Memory B cell (primary cell): ENCODE data around the gene ALK.

Source experiments
- ATAC-seq: fragments of 150-1000 bp; cut with Tn5 transposase; 2 replicates; pipeline ENCODE4 v1.10.0; 2021; ENCODE audit warnings: low read depth, mild to moderate bottlenecking, moderate library complexity
- DNase-seq, 2 donors: peaks; one replicate each; pipeline ENCODE4 v3.0.0; 2022; ENCODE audit warnings: low spot score in 2 of 2
- H3K27ac Mint-ChIP-seq: one replicate; pipeline ENCODE4 v1.8.0; 2022; ENCODE audit warnings: mild to moderate bottlenecking, moderate library complexity, mixed read lengths
- H3K27me3 Mint-ChIP-seq: one replicate; pipeline ENCODE4 v1.8.0; 2022; ENCODE audit warnings: mixed read lengths
- H3K36me3 Mint-ChIP-seq: one replicate; pipeline ENCODE4 v1.8.0; 2022; ENCODE audit warnings: mild to moderate bottlenecking, mixed read lengths
- H3K4me1 Mint-ChIP-seq: one replicate; pipeline ENCODE4 v1.8.0; 2022; ENCODE audit warnings: mixed read lengths
- H3K4me3 Mint-ChIP-seq: one replicate; pipeline ENCODE4 v1.8.0; 2022; ENCODE audit warnings: mild to moderate bottlenecking, moderate library complexity, mixed read lengths
- H3K9me3 Mint-ChIP-seq: one replicate; pipeline ENCODE4 v1.8.0; 2022; ENCODE audit warnings: mixed read lengths

Gene ALK

DNA sequence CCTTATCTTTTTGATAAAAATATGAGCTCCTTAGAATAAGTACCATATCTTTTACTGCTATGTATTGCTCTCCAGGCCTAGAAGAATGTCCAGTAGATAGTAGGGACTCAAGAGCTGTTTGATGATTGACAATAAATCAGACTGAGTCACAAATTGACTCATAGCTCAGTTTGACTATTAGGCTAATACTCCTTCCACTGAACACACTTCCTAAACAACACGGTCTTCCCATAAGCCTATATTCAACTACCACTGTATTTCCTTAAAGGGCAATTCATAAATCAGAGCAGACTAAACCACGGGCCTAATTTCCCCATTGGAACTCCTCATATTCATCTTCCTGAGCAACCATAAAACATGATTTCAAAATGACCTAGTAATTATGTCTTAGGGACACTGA is 258.5 kb downstream of the ALK start:
- Mint-ChIP-seq H3K9me3 (no peaks in the 10 kb centered on the region), H3K27me3 (peaks cover 2% of the 10 kb centered on the region), H3K4me3 (no peak overlapping the region), H3K27ac (no peak overlapping the region), H3K36me3 (no peaks in the 10 kb centered on the region), H3K4me1 (no peaks in the 10 kb centered on the region)
- ATAC-seq, result no peak
- no peak for DNase-seq

DNA sequence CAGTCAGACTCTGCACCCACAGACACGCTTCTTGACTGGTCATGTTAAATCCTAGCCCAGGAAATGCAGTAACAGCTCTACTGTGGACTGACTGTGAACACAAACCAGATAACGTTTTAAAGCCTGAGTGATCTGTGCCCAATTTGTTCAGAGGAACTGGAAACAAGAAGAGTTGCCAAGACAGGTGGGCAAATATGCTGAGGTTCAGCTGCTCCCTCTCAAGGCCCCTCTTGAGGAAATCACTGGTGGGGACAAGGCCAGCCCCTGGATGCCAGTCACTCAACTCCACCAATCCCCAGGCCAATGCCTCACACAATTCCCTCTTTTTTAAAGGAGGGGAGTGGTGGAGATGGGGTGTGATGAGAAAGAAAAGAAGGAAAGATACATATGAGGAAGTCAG is 261.2 kb downstream of the ALK start:
- Mint-ChIP-seq H3K9me3 (no peaks in the 10 kb centered on the region), H3K36me3 (no peaks in the 10 kb centered on the region), H3K27ac (no peak overlapping the region), H3K27me3 (peaks cover 2% of the 10 kb centered on the region), H3K4me3 (no peak overlapping the region), H3K4me1 (no peaks in the 10 kb centered on the region)
- no peak for ATAC-seq
- DNase-seq, result no peak

DNA sequence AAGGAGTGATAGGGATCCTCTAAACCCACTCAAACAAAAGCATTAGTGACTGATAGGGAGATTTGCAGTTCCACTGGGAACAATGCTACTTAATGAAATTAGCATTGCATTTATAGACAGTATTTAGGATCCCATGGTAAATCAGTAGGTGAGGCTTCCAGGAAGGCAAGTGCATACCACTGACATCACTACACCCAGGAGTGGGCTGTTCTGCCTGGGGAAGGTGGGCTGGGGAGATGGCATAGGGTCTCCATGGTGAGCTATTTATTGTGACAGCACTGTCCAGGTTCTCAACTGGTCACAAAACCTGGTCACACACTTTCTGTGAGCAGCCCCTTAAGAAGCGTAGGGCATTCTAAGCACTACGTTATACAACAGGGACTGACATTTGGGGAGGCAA is 262.2 kb downstream of the ALK start:
- Mint-ChIP-seq H3K36me3 (no peaks in the 10 kb centered on the region), H3K9me3 (no peaks in the 10 kb centered on the region), H3K27ac (no peak overlapping the region), H3K4me3 (no peak overlapping the region), H3K4me1 (no peaks in the 10 kb centered on the region), H3K27me3 (peaks cover 2% of the 10 kb centered on the region)
- ATAC-seq, result no peak
- DNase-seq, result no peak

DNA sequence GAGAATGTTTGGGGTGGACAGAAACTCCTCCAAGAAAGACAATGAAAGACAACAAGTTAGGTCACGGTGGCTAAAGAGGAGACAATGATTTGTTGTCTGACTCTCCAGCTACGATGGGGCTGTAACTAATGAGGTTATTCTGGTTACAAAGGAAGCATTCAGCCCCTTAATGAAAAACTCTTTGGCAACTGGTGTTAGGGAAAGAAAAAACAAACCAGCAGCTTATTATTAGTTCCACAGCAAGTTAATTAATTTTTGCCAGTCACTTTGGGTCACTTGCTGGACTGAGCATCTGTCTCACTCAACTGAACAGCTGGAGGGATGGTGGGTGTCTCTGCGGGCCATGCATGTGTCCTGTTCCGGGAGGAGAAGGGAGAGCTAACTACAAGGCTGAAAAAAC is 263.7 kb downstream of the ALK start:
- no peaks in the 10 kb centered on the region for H3K4me1 Mint-ChIP-seq
- H3K36me3 Mint-ChIP-seq, result no peaks in the 10 kb centered on the region
- DNase-seq (no peak), ATAC-seq (no peak)
- peaks cover 4% of the 10 kb centered on the region for H3K27me3 Mint-ChIP-seq
- H3K27ac Mint-ChIP-seq, result no peak overlapping the region
- no peak overlapping the region for H3K4me3 Mint-ChIP-seq
- H3K9me3 Mint-ChIP-seq, result no peaks in the 10 kb centered on the region

DNA sequence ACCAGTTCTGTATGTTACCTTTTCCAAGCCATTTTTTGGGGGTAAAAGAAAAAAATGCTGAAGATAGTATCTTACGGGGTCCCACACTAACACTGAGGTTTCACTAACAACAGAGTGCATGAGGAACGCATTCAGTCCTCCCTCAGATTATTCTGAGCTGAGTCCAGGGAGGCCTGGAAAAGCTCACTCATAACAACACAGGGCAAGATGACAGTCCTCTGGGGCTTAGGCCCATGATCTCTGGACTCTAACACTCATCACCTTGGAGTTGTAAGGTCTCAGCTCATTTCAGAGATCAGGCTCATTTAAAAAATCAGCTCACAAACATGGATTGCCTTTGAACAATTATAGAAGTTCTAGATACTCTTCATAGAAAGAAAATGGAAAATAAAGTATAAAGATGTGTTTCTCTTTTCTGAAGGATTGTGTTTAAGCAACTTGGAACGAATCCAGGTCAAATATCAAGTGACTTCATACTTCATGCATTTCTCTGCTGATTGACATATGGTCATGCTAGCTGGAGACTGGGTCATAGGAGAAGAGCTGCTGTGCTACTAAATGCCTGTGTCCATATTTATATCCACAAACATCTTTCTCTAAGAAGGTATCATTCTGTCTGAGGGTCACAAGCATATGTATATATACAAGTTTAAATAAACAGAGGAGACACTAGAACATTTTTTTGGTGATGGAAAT is 265.8 kb downstream of the ALK start:
- no peak for ATAC-seq
- no peaks in the 10 kb centered on the region for H3K4me1 Mint-ChIP-seq
- no peaks in the 10 kb centered on the region for H3K36me3 Mint-ChIP-seq
- H3K27ac Mint-ChIP-seq, result no peak overlapping the region
- peaks cover 4% of the 10 kb centered on the region for H3K27me3 Mint-ChIP-seq
- H3K9me3 Mint-ChIP-seq, result no peaks in the 10 kb centered on the region
- DNase-seq, result no peak
- H3K4me3 Mint-ChIP-seq, result no peak overlapping the region

DNA sequence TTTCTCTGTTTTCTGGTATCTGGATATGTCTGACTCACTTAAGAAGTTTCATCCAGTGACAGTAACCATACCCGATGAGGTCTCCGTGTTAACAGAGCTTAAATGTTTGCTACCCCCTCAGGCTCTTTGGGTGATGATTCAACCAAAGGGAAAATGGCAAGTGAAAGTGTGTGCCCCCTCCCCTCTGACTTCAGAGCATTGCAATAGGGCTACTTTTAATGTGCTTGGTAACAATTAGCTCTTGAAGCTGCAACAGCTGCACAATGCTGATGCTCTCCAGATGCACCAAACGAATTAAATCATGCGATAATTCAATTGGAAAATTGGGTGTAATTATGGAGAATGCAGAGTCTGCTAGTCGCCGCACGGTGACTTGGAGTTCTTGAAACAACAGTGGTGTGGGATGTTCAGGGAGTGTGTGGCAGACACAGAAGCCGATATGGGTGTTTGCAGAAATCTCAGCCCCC is 270.7 kb downstream of the ALK start:
- no peak overlapping the region for H3K27ac Mint-ChIP-seq
- H3K4me3 Mint-ChIP-seq, result no peak overlapping the region
- no peaks in the 10 kb centered on the region for H3K4me1 Mint-ChIP-seq
- peaks cover 12% of the 10 kb centered on the region for H3K9me3 Mint-ChIP-seq
- H3K36me3 Mint-ChIP-seq, result no peaks in the 10 kb centered on the region
- DNase-seq (no peak), ATAC-seq (no peak)
- peaks cover 5% of the 10 kb centered on the region for H3K27me3 Mint-ChIP-seq

DNA sequence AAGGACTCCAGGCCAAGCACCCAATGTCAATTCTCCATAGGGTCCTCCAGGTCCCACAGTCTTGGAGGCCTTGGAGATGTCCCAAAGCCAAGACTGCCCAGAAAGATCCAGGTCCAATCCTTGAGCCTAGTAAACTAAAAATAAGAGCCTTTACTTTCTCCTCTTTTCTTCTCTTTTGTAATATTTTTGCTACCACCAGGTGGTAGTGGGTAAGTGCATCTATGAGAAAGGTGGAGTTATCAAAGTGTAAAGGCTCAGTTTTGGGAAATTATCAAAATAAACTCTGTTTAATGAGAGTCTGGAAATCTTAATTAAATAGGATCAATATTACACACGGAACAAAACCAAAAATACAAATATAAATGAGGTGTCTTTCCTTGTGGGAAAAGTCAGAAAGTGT is 276.4 kb downstream of the ALK start:
- Mint-ChIP-seq H3K4me3 (no peak overlapping the region), H3K36me3 (no peaks in the 10 kb centered on the region), H3K4me1 (no peaks in the 10 kb centered on the region), H3K9me3 (peaks cover 13% of the 10 kb centered on the region), H3K27me3 (peaks cover 6% of the 10 kb centered on the region), H3K27ac (no peak overlapping the region)
- ATAC-seq (no peak), DNase-seq (no peak)

DNA sequence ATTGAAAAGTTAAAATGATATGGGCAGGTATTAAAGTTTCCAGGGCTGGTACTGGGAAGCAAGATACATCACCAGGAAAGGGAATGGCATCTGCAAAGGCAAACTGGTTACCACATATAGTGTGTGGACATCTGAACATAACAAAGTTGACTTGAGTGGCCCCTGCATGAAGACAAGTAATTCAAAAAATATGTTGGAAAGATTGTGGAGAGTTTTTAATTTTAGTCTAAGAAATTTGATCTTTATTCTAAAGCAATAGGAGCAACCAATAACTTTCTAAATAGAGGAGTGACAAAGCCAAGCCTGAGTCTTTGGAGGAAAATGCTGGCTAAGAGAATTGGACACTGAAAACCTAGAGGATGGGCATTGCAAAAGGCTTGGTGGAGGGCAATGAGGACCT is 278.2 kb downstream of the ALK start:
- H3K4me3 Mint-ChIP-seq, result no peak overlapping the region
- H3K27me3 Mint-ChIP-seq, result peaks cover 6% of the 10 kb centered on the region
- H3K27ac Mint-ChIP-seq, result no peak overlapping the region
- no peak for ATAC-seq
- H3K36me3 Mint-ChIP-seq, result no peaks in the 10 kb centered on the region
- H3K9me3 Mint-ChIP-seq, result peaks cover 6% of the 10 kb centered on the region
- DNase-seq, result no peak
- no peaks in the 10 kb centered on the region for H3K4me1 Mint-ChIP-seq

DNA sequence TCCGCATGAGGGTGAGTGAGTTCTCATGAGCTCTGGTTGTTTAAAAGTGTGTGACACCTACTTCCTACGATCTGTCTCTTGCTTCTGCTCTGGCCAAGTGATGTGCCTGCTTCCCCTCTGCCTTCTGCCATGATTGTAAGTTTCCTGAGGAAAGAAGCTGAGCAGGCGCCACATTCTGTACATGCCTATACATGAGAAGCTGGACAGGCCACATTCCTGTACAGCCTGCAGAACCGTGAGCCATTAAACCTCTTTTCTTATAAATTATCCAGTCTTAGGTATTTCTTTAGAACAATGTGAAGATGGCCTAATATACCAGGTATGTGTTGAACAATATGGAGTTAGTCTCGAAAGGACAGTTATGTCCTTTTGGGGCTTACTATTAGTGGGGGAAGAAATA is 281.0 kb downstream of the ALK start:
- Mint-ChIP-seq H3K9me3 (peaks cover 2% of the 10 kb centered on the region), H3K4me1 (no peaks in the 10 kb centered on the region), H3K27me3 (peaks cover 4% of the 10 kb centered on the region), H3K36me3 (no peaks in the 10 kb centered on the region), H3K27ac (no peak overlapping the region), H3K4me3 (no peak overlapping the region)
- DNase-seq, result no peak
- ATAC-seq, result no peak

DNA sequence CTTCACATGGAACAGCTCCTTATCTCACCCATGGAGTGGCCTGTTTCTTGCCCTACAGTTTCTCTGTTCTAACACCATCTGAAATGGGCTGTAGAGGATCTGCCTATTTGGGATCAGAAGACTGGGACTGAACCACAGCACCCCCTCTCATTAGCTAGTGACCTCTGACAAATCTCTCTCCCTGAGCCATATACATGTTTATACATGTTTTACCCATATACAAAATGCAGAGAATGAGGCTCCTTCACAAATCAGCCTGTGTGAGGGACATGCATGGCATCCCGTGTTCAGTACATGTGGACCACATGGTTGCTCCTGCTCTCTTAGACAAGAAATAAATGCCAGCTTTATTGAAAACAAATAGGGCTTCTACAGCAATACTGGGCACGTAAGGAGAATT is 282.7 kb downstream of the ALK start:
- Mint-ChIP-seq H3K4me3 (no peak overlapping the region), H3K4me1 (no peaks in the 10 kb centered on the region), H3K9me3 (peaks cover 2% of the 10 kb centered on the region), H3K27ac (no peak overlapping the region), H3K36me3 (no peaks in the 10 kb centered on the region), H3K27me3 (peaks cover 6% of the 10 kb centered on the region)
- ATAC-seq (no peak), DNase-seq (no peak)

DNA sequence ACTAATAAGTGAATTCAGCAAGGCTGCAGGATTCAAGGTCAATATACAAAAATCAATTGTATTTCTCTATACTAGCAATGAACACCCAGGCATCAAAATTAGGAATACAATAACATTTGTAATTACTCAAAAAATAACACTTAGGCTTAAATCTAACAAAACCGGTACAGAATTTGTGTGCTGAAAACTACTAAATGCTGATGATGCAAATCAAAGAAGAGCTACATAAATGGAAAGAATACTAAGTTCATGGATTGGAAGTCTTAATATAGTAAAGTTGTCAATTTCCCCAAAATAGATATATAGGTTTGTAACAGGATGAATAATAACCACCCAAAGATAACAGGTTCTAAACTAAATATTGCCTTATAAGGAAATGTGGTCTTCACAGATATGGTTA is 286.5 kb downstream of the ALK start:
- H3K36me3 Mint-ChIP-seq, result no peaks in the 10 kb centered on the region
- DNase-seq, result no peak
- H3K27ac Mint-ChIP-seq, result no peak overlapping the region
- no peaks in the 10 kb centered on the region for H3K4me1 Mint-ChIP-seq
- H3K9me3 Mint-ChIP-seq, result peaks cover 1% of the 10 kb centered on the region
- no peak for ATAC-seq
- no peak overlapping the region for H3K4me3 Mint-ChIP-seq
- peaks cover 8% of the 10 kb centered on the region for H3K27me3 Mint-ChIP-seq

DNA sequence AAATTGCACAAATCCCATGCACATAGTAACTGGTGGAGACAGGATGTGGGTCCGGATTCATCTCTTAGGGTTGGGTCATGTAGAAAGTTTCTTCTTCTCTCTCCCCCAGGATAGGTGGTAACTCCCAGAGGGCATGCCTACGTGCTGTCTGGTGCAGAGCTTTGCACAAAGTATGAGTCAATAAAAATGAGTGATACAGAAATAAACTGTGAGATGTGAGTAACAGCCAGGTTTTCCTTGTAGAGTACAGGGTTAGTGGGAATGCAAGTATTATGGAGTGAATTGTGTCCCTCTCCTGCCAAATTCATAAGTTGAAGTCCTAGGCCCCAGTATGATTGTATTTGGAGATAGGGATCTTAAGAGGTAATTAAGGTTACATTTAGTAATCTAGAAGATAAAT is 289.4 kb downstream of the ALK start:
- no peak for ATAC-seq
- no peaks in the 10 kb centered on the region for H3K36me3 Mint-ChIP-seq
- peaks cover 1% of the 10 kb centered on the region for H3K9me3 Mint-ChIP-seq
- H3K27ac Mint-ChIP-seq, result no peak overlapping the region
- peaks cover 11% of the 10 kb centered on the region for H3K27me3 Mint-ChIP-seq
- H3K4me3 Mint-ChIP-seq, result no peak overlapping the region
- no peaks in the 10 kb centered on the region for H3K4me1 Mint-ChIP-seq
- DNase-seq, result no peak

DNA sequence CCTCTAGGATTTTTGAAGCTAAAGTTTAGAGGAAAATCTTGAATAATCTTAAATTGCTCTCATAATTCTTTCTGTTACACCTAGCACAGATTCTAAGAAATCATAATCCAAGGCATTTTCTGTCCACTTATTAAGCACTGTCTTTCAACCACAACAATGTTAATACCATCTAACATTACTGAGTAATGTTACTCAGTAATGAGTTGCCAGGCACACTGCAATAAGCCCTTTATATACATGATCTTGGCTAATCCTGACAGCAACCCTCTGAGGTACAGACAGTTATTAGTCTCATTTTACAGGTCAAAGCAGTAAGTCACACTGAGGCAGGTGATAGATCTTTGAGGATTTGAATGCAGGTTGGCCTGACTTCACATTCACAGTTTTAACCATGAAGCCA is 291.9 kb downstream of the ALK start:
- Mint-ChIP-seq H3K36me3 (no peaks in the 10 kb centered on the region), H3K4me3 (no peak overlapping the region), H3K27me3 (peaks cover 12% of the 10 kb centered on the region), H3K27ac (no peak overlapping the region), H3K9me3 (no peaks in the 10 kb centered on the region), H3K4me1 (no peaks in the 10 kb centered on the region)
- ATAC-seq, result no peak
- no peak for DNase-seq

DNA sequence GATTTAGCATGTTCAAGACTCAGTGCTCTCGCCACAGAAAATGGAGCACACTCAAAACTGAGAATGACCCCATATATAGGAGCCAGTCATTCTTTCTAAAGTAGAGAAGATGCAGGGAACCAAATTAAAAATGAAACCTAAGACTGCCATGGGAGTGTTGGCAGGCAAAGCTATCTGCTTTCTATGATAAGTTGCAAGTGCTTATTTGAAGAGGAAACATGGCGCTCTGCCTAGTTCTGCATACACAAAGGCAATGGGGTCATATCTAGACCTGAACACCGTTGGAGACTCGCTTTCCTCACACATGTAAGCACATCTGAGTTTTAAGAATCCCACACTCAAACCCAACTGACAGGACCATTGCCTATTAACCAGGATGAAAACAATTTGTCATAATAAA is 292.5 kb downstream of the ALK start:
- H3K4me1 Mint-ChIP-seq, result no peaks in the 10 kb centered on the region
- H3K27ac Mint-ChIP-seq, result no peak overlapping the region

DNA sequence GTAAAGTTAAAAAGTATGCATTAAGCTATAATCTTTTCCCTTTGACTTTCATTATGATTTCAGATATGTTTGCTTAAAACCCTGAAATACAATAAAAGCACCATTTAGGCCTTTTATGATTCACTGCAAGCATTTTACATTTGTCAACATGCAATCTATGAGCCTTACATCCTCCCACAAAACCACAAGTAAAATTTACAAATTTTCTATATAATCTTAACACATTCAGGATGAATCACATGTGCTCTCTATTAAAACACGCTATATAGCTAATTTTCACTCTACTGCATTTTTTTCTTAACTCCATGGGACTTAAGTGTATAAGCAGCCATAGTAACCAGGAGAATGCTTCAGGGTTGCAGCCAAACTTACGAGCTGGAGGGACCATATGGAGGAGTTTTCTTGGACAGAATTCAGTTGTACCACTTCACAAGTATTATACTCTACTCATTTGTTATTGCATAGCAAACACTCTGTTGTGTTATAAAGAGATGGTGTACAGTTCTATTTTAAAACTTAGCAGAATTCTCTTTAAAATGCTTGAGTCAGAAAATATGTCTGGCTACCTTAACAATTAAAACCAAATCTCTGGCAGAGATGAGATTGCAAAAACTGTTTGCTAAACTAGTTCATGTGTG is 293.2 kb downstream of the ALK start:
- Mint-ChIP-seq H3K36me3 (no peaks in the 10 kb centered on the region), H3K27me3 (peaks cover 12% of the 10 kb centered on the region), H3K9me3 (no peaks in the 10 kb centered on the region), H3K4me3 (no peak overlapping the region), H3K4me1 (no peaks in the 10 kb centered on the region), H3K27ac (no peak overlapping the region)
- no peak for ATAC-seq
- no peak for DNase-seq

More for the DNA sequence above, 292.5 kb downstream of the ALK start:
- ATAC-seq, result no peak
- no peak for DNase-seq
- Mint-ChIP-seq H3K4me3 (no peak overlapping the region), H3K36me3 (no peaks in the 10 kb centered on the region), H3K27me3 (peaks cover 12% of the 10 kb centered on the region), H3K9me3 (no peaks in the 10 kb centered on the region)
